Bladder microvascular endothelial cell (primary cell): ENCODE results near the gene RPS25. TPM values are rescaled to one million over a fixed set of nuclear protein-coding genes. Genes with fewer than 3 reads are reported as not detected.

ENCODE experiments used
- total RNA-seq: library from RNA; depleted of rRNA; stranded (reverse); fragments of >200 nt; gene quantifications from 2 replicates; pipeline ENCODE4 v1.2.3, GENCODE V29; 2014

Gene RPS25
- 385 and 658 TPM in 2 replicates for total RNA-seq

DNA sequence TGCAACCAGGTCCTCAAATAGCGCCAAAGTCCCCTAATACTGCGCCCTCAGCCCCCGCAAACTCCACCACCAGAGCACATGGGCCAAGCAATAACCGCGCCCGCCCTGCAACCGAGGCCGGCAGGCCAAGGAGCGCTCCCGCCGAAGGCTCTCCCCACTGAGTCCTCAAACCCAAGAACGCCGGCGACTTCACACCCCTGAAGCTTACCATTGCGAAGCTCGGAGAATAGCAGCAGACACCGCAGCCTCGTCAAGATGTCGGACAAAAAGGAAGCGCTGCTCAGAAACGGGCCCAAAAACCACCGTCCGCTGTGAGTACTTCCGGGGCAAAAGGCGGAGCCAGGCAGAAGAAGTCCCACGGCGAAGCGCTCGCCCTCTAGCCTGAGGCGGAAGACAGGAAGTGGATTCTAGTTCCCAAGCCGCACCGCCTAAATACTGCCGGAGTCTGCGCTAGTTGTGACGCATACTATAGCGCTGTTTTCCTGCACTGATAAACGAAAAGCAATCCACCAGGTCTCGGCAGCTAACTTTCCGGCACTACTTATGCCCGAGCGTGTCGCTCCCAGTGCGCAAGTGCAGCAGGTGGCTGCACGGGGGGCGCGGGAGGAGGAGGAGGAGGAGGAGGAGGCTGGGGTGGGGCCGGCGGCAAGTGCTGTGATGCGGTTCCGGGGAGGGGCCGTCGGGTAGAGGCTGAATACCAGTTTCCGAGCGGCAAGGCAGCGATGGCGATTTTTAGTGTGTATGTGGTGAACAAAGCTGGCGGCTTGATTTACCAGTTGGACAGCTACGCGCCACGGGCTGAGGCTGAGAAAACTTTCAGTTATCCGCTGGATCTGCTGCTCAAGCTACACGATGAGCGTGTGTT, at the start of gene RPS25, which contains the start of gene TRAPPC4:
Gene RPS25, minus strand, starts transcription at position 270 of the 865 bp plus-strand sequence. Its CDS starts 59 bp downstream, at position 211.
Gene TRAPPC4, plus strand, starts transcription at position 693 of the 865 bp plus-strand sequence. Its CDS starts 30 bp downstream, at position 723.

DNA sequence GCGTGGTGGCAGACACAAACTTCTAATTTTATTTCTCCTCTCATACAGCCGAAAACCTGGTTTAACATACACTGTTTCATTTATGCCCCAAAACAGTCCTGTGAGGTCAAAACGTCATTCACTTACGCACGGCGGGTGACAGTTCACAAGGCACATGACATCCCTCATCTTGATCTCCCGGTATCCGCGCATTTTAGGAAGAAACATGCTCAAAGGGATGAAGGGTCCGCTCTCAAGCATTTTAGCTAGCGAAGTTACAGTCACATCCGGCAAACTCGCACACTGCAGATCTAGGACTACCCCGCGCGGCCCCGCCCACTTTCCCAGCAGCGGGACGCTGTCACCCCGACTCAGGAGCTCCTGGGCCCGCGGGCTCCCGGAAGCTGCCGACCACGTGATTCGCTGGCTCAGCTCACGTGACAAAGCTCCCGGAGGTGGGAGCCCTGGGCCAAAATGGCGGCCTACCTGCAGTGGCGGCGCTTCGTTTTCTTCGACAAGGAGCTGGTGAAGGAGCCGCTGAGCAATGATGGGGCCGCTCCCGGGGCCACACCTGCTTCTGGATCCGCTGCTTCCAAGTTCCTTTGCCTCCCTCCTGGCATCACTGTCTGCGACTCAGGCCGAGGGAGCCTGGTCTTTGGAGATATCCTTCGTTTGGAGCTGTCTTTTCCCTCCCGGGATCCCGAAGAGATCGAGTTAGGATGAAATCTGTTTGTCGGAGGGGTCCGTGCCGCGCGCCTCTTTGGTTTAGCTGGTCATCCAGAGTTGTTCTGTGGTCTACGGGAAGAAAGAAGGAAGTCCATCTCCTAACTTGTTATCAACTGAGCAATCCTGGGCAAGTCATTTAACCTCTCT, 49.5 kb upstream of the RPS25 start, which contains the start of gene VPS11:
Gene VPS11, plus strand, starts transcription at position 448 of the 852 bp plus-strand sequence. Its CDS starts 6 bp downstream, at position 454.

DNA sequence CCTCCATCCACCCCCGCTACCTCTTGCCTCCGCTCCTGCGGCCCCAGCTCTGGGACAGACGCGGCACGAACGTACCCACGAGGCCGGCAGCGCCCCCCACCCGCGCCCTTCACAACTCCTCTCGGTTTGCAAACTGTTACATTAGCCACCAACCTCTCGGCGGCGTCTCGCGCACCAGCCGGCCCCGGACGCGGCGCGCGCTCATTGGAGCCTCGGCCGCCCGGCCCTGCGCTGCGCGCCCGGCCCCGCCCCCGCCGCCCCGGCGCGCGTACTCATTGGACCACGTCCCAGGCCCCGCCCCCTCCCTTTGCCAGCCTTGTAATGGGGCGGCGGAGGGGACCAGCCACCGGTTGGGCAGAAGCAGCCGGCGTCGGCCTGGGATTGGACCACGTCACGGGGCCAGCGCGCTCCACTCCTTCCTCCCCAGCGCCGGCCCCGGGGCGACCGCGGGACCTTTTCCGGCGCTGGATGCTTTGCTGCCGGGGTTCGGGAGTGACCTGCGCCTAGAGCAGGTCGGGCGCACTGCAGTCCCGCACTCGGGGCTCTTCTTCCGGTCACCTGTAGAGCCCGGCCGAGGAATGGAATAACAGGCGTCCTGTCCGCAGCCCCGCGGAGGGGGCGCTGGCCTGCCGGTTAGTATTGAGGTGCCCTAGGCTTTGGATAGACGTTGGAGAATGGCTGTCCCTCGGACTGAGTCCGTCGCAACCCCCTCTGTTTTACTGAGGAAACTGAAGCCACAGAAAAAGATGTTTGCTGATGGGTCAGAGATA, 39.0 kb upstream of the RPS25 start, which contains the start of gene HYOU1:
Gene HYOU1, minus strand, starts transcription at position 206 of the 770 bp plus-strand sequence. CDS start 1,045 bp downstream, outside the sequence.

DNA sequence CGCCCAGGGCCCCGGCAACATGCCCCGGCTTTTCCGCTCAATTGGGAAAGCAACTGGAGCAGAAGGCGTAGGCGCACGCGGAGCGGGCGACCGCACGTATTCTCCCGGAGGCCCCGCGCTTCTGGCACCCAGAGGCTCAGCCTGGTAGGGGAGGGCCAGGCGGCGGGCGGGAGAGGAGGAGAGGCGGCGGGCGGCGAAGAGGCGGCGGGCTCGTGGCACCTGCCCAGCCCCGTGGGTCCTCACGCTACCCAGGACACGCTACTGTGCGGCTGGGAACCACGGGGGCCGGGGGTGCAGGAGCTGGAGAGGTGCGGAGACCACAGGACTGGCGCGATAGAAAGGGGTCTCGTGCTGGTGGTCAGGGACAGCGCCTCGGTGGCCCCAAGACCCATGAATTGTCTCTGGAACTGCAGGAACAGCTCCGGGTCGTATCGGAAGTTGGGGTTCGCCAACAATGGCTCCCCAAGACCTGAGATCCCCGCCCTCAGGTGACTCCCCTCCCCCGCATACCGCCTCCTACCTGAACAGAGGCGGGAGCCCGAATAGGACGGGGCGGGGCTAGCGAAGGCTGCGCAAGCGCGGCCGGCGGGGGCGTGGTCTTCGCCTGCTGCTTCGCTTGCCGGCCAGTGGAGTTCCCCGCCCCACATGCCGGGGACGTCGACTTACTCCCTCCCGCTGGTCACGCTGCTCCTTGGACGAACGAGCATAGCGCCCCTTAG, 12.3 kb upstream of the RPS25 start, which contains the start of gene SLC37A4:
Gene SLC37A4, minus strand, starts transcription at position 549 of the 719 bp plus-strand sequence.

DNA sequence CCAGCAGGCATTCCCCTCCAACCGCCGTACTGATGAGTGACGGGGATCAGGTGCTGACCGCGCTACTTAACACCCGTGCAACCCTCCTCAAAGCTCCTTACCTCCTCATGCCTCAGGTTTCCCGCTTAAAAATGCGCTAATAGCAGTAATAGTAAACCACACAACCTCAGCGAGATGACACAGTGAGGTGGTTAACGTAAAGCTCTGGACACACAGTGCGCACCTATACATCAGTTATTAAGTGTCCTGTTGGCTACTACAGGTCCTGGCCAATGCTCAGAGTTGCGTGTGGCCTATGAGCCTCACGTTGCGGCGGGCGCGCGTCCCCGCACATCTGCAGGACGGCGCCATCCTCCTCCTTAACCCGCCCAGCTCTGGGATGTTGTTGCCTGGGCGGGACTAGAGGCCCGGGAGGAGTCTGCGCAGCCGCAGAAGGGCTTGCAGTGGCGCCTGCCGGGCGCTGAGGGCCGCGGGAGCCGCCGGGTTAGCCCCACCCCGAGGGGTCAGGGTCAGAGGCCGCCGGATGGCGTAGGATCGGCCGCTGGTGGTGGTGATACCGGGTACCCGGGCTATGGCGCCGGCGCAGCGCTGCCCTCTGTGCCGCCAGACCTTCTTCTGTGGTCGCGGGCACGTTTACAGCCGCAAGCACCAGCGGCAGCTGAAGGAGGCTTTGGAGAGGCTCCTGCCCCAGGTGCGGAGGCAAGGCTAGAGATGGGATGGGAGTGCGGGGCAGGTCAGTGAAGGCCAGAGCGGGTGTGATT, 20.3 kb downstream of the RPS25 start, which contains the start of gene CENATAC:
Gene CENATAC, plus strand, starts transcription at position 512 of the 761 bp plus-strand sequence. Its CDS starts 60 bp downstream, at position 572.

DNA sequence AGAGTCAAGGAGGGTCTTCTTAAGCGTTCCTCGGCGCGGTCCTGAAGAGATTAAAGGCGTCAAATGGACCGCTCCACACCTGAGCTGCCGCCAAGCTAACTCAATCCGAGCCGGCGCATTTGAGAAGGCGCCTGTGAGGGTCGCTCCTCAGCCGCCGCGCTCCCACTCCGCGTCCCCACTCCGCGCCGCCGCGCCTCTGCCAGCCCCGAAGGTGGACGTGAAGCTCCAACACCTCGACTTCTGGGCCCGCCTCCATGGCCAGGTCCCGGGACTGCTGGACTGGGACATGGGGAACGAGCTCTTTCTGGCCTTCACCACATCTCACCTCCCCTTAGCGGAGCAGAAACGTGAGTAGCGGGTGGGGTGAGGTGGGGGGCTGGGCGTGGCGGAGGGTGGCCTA, 46.5 kb downstream of the RPS25 start, which contains the start of gene FOXR1:
Gene FOXR1, plus strand, starts transcription at position 116 of the 400 bp plus-strand sequence. Its CDS starts 171 bp downstream, at position 287.

Other genes with a start within 250 kb of the RPS25 start
- 76.4 and 159 TPM in 2 replicates for gene DDX6, start 227.2 kb downstream of the RPS25 start, total RNA-seq
- not detected in 2 replicates for gene CXCR5, start 134.5 kb downstream of the RPS25 start, total RNA-seq
- 7.3 and 24.8 TPM in 2 replicates for gene BCL9L, start 92.4 kb downstream of the RPS25 start, total RNA-seq
- not detected in 2 replicates for gene UPK2, start 62.0 kb downstream of the RPS25 start, total RNA-seq
- gene FOXR1, start 46.6 kb downstream of the RPS25 start, total RNA-seq = not detected in 2 replicates
- gene CENATAC, start 20.2 kb downstream of the RPS25 start, total RNA-seq = 10.2 and 20.0 TPM in 2 replicates
- 87.9 and 137 TPM in 2 replicates for gene TRAPPC4, start 423 bp upstream of the RPS25 start, total RNA-seq
- 12.5 and 17.0 TPM in 2 replicates for gene SLC37A4, start 12.5 kb upstream of the RPS25 start, total RNA-seq
- 125 and 188 TPM in 2 replicates for gene HYOU1, start 38.9 kb upstream of the RPS25 start, total RNA-seq
- 19.8 and 35.4 TPM in 2 replicates for gene VPS11, start 49.5 kb upstream of the RPS25 start, total RNA-seq
- gene HMBS, start 66.5 kb upstream of the RPS25 start, total RNA-seq = 2.5 and 2.6 TPM in 2 replicates
- gene DPAGT1, start 83.5 kb upstream of the RPS25 start, total RNA-seq = 9.4 and 26.6 TPM in 2 replicates
- 2.1 and 4.5 TPM in 2 replicates for gene C2CD2L, start 89.0 kb upstream of the RPS25 start, total RNA-seq
- gene HINFP, start 103.2 kb upstream of the RPS25 start, total RNA-seq = 11.8 and 23.6 TPM in 2 replicates
- gene ABCG4, start 130.7 kb upstream of the RPS25 start, total RNA-seq = under 0.01 TPM in 1 of 2 replicates, not detected in the other
- gene NLRX1, start 150.4 kb upstream of the RPS25 start, total RNA-seq = 11.7 and 19.3 TPM in 2 replicates
- not detected in 2 replicates for gene NHERF4, start 167.1 kb upstream of the RPS25 start, total RNA-seq
- gene CBL, start 188.0 kb upstream of the RPS25 start, total RNA-seq = 8.3 and 18.8 TPM in 2 replicates